HG03571 (cell line): ENCODE measurements around the gene MAPK11.

Source experiments
- ATAC-seq: cut with Tn5 transposase; IDR thresholded peaks from one replicate; pipeline ENCODE4 v1.9.1; 2021; ENCODE audit not compliant: unreplicated experiment

MAPK11 gene

GRCh38 chr22:50226063-50226874, 43.9 kb downstream of the MAPK11 start:
- ATAC-seq = no peak

GRCh38 chr22:50225200-50225969, 44.8 kb downstream of the MAPK11 start:
- no peak for ATAC-seq

- ATAC-seq = no peak
Measured at GRCh38 chr22:50224071-50224470, 46.1 kb downstream of the MAPK11 start.

GRCh38 chr22:50222508-50222907, 47.7 kb downstream of the MAPK11 start:
- ATAC-seq = no peak

- ATAC-seq = no peak
Measured at GRCh38 chr22:50221410-50222300, 48.5 kb downstream of the MAPK11 start.

- ATAC-seq = no peak
Measured at GRCh38 chr22:50220603-50221409, 49.4 kb downstream of the MAPK11 start.

- no peak for ATAC-seq
Measured at GRCh38 chr22:50219800-50220602, 50.2 kb downstream of the MAPK11 start.

- no peak for ATAC-seq
Measured at GRCh38 chr22:50218996-50219727, 51.0 kb downstream of the MAPK11 start.

GRCh38 chr22:50218153-50218995, 51.8 kb downstream of the MAPK11 start:
- ATAC-seq = no peak

- ATAC-seq = no peak
Measured at GRCh38 chr22:50217543-50218152, 52.5 kb downstream of the MAPK11 start.

- ATAC-seq = no peak
Measured at GRCh38 chr22:50216684-50217520, 53.3 kb downstream of the MAPK11 start.

GRCh38 chr22:50216055-50216683, 54.0 kb downstream of the MAPK11 start:
- no peak for ATAC-seq

GRCh38 chr22:50215297-50216054, 54.7 kb downstream of the MAPK11 start:
- ATAC-seq = no peak
